ENCODE data around the gene PSORS1C1. TPM values are rescaled to one million over a fixed set of nuclear protein-coding genes. Genes with fewer than 3 reads are reported as not detected.

PSORS1C1 gene
- polyA plus RNA-seq, 1 donor from 2014 or later = not detected

DNA sequence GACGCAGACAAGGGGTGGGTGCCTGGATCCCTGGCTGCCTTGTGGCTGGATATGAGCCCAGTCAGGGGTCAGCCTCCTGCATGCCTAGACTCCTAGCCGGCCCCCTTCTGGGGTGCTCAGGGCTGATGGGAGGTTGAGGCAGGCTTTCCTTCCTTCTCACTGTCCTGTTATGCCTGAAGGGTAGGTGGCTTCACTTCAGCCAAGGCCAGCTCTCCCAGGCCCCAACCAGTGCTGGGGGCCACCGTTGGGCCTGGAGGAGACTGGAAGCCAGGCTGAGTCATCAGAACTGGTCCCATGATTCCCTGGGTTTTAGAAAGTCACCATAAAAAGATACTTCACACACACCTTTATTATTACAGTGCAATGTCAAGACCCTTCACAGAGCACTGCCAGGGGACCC, 58.8 kb downstream of the PSORS1C1 start:
- Histone ChIP-seq H4K20me1 (ENCODE audit: insufficient read depth) (no peaks in the 10 kb centered on the region), H3K36me3 (ENCODE audit: insufficient read depth, low read length) (no peaks in the 10 kb centered on the region), H3K27ac (ENCODE audit: low read length) (no peak overlapping the region), H3K27me3 (ENCODE audit: insufficient read depth, low read depth, low read length) (no peaks in the 10 kb centered on the region), H3K9ac (ENCODE audit: low read length) (no peak overlapping the region), H3K9me2 (ENCODE audit: insufficient read depth, low read length) (no peaks in the 10 kb centered on the region), H3K4me3 (ENCODE audit: low read length) (no peak overlapping the region), H3K79me2 (replicated peaks; ENCODE audit: insufficient read depth, low read length) (no peaks in the 10 kb centered on the region), H3F3A (ENCODE audit: insufficient read depth, low read length, poor library complexity, severe bottlenecking) (no peaks in the 10 kb centered on the region), H2AFZ (ENCODE audit: low read depth, low read length) (no peak overlapping the region), H3K4me2 (ENCODE audit: low read length) (no peak overlapping the region), H3K9me3 (ENCODE audit: low read length) (no peaks in the 10 kb centered on the region)
- TF ChIP-seq, protein P1, sequence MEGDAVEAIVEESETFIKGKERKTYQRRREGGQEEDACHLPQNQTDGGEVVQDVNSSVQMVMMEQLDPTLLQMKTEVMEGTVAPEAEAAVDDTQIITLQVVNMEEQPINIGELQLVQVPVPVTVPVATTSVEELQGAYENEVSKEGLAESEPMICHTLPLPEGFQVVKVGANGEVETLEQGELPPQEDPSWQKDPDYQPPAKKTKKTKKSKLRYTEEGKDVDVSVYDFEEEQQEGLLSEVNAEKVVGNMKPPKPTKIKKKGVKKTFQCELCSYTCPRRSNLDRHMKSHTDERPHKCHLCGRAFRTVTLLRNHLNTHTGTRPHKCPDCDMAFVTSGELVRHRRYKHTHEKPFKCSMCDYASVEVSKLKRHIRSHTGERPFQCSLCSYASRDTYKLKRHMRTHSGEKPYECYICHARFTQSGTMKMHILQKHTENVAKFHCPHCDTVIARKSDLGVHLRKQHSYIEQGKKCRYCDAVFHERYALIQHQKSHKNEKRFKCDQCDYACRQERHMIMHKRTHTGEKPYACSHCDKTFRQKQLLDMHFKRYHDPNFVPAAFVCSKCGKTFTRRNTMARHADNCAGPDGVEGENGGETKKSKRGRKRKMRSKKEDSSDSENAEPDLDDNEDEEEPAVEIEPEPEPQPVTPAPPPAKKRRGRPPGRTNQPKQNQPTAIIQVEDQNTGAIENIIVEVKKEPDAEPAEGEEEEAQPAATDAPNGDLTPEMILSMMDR (IDR thresholded peaks at IDR 0.05; ENCODE audit: poor library complexity, severe bottlenecking) = no peak
- no peak for TF ChIP-seq SMC3 (conservative IDR thresholded peaks at IDR 0.05; ENCODE audit: poor library complexity)
- TF ChIP-seq MXI1 (conservative IDR thresholded peaks at IDR 0.05; ENCODE audit: poor library complexity, severe bottlenecking) = no peak
- TF ChIP-seq EP300 (conservative IDR thresholded peaks at IDR 0.05; ENCODE audit: poor library complexity, severe bottlenecking) = no peak
- no peak for TF ChIP-seq POLR2AphosphoS5 (IDR thresholded peaks at IDR 0.05)
- TF ChIP-seq TAF1 (IDR thresholded peaks at IDR 0.05; ENCODE audit: low read depth) = no peak
- TF ChIP-seq, protein P2, sequence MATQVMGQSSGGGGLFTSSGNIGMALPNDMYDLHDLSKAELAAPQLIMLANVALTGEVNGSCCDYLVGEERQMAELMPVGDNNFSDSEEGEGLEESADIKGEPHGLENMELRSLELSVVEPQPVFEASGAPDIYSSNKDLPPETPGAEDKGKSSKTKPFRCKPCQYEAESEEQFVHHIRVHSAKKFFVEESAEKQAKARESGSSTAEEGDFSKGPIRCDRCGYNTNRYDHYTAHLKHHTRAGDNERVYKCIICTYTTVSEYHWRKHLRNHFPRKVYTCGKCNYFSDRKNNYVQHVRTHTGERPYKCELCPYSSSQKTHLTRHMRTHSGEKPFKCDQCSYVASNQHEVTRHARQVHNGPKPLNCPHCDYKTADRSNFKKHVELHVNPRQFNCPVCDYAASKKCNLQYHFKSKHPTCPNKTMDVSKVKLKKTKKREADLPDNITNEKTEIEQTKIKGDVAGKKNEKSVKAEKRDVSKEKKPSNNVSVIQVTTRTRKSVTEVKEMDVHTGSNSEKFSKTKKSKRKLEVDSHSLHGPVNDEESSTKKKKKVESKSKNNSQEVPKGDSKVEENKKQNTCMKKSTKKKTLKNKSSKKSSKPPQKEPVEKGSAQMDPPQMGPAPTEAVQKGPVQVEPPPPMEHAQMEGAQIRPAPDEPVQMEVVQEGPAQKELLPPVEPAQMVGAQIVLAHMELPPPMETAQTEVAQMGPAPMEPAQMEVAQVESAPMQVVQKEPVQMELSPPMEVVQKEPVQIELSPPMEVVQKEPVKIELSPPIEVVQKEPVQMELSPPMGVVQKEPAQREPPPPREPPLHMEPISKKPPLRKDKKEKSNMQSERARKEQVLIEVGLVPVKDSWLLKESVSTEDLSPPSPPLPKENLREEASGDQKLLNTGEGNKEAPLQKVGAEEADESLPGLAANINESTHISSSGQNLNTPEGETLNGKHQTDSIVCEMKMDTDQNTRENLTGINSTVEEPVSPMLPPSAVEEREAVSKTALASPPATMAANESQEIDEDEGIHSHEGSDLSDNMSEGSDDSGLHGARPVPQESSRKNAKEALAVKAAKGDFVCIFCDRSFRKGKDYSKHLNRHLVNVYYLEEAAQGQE (IDR thresholded peaks at IDR 0.05; ENCODE audit: borderline replicate concordance) = no peak
- TF ChIP-seq RAD21 (conservative IDR thresholded peaks at IDR 0.05) = no peak
- TF ChIP-seq EZH2 (IDR thresholded peaks at IDR 0.05; ENCODE audit: borderline replicate concordance, insufficient read depth, low read length, poor library complexity, severe bottlenecking) = no peak

DNA sequence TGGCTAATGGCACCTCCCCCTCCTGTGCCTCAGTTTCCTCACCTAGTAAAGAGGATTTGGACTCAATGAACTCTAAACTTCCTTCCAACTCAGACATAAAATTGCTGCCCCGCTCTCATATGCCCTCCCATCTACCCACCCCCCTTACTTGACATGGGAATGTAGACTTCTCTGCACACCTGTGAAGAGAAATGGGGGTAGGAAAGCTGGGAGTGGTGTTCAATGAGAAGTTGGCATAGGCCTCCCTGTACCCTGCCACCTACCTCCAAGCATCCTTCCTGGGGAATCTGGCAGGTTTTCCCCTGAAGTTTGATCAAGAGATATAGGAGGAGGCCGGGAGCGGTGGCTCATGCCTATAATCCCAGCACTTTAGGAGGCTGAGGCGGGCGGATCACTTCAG, 59.8 kb downstream of the PSORS1C1 start:
- H2AFZ ChIP-seq (ENCODE audit: low read depth, low read length) = no peak overlapping the region
- H3K27ac ChIP-seq (ENCODE audit: low read length) = no peak overlapping the region
- no peaks in the 10 kb centered on the region for H3K36me3 ChIP-seq (ENCODE audit: insufficient read depth, low read length)
- no peaks in the 10 kb centered on the region for H4K20me1 ChIP-seq (ENCODE audit: insufficient read depth)
- no peaks in the 10 kb centered on the region for H3K9me3 ChIP-seq (ENCODE audit: low read length)
- H3K79me2 ChIP-seq (replicated peaks; ENCODE audit: insufficient read depth, low read length) = no peaks in the 10 kb centered on the region
- no peaks in the 10 kb centered on the region for H3F3A ChIP-seq (ENCODE audit: insufficient read depth, low read length, poor library complexity, severe bottlenecking)
- TF ChIP-seq TAF1 (IDR thresholded peaks at IDR 0.05; ENCODE audit: low read depth) = no peak
- TF ChIP-seq POLR2AphosphoS5 (IDR thresholded peaks at IDR 0.05) = no peak
- no peak for TF ChIP-seq SMC3 (conservative IDR thresholded peaks at IDR 0.05; ENCODE audit: poor library complexity)
- TF ChIP-seq, protein P2 (IDR thresholded peaks at IDR 0.05; ENCODE audit: borderline replicate concordance) = no peak
- no peak for TF ChIP-seq RAD21 (conservative IDR thresholded peaks at IDR 0.05)
- no peak for TF ChIP-seq EP300 (conservative IDR thresholded peaks at IDR 0.05; ENCODE audit: poor library complexity, severe bottlenecking)
- no peak for TF ChIP-seq EZH2 (IDR thresholded peaks at IDR 0.05; ENCODE audit: borderline replicate concordance, insufficient read depth, low read length, poor library complexity, severe bottlenecking)
- TF ChIP-seq, protein P1 (IDR thresholded peaks at IDR 0.05; ENCODE audit: poor library complexity, severe bottlenecking) = no peak
- no peak for TF ChIP-seq MXI1 (conservative IDR thresholded peaks at IDR 0.05; ENCODE audit: poor library complexity, severe bottlenecking)
- no peak overlapping the region for H3K4me3 ChIP-seq (ENCODE audit: low read length)
- H3K9ac ChIP-seq (ENCODE audit: low read length) = no peak overlapping the region
- H3K9me2 ChIP-seq (ENCODE audit: insufficient read depth, low read length) = no peaks in the 10 kb centered on the region
- H3K27me3 ChIP-seq (ENCODE audit: insufficient read depth, low read depth, low read length) = no peaks in the 10 kb centered on the region
- no peak overlapping the region for H3K4me2 ChIP-seq (ENCODE audit: low read length)
